K562 (cell line): Measurements from ENCODE around the gene ABLIM1. TPM values are rescaled to one million over a fixed set of nuclear protein-coding genes. Genes with fewer than 3 reads are reported as not detected.
A peak's percentile ranks its signal among the peaks of the same experiment; 100 is the strongest.

Source experiments
- ATAC-seq: fragments of 200-7000 bp; cut with Tn5 transposase; 3 replicates; pipeline ENCODE4 v1.9.1; 2020; ENCODE audit warnings: moderate library complexity
- BruUV-seq: library from RNA; stranded (reverse); fragments of 400-500 nt; replicated peaks from 2 replicates; lab custom pipeline; 2021; lab: Mats Ljungman, UMichigan
- CTCF ChIA-PET: fragments of 300-600 bp; formaldehyde crosslinking; extraction: SDS; loops from one replicate; lab custom pipeline; 2021; ENCODE audit warnings: low intra/inter-chr PET ratio; lab: Yijun Ruan, JAX
- POLR2A ChIA-PET: fragments of 300-600, 350-650 bp; sonication (Branson Sonifier 250); formaldehyde crosslinking; extraction: SDS; loops from one replicate; lab custom pipeline; 2021; ENCODE audit warnings: antibody characterized with exemption, inconsistent platforms; lab: Yijun Ruan, JAX
- DNase-seq, 4 experiments: peaks; one replicate each; pipeline versions ENCODE4 v3.0.0 to v3.0.0-alpha.2; 2011 to 2018; ENCODE audit warnings: low spot score in 3 of 4, mixed read lengths in 3 of 4; ENCODE audit errors: extremely low read depth in 1 of 4
- FAIRE-seq: peaks from 2 replicates; lab custom pipeline; 2011; peaks lifted over from hg19 to GRCh38; lab: Jason Lieb, UNC
- H2AFZ ChIP-seq: 2 replicates; pipeline ENCODE4 v1.6.0; 2011; ENCODE audit warnings: low read depth, low read length, control low read depth, inconsistent platforms
- H3K27ac ChIP-seq: fragments of 200-600 bp; 3 replicates; pipeline ENCODE4 v1.8.0; 2011; ENCODE audit warnings: low read depth, mild to moderate bottlenecking, control low read depth, inconsistent platforms, low read length, moderate library complexity, mixed read lengths; ENCODE audit errors: extremely low read depth
- H3K27me3 ChIP-seq, 2 experiments: fragments of 300-600 bp in 1 of 2; 2 replicates in 1 of 2; 3 replicates in 1 of 2; pipeline versions ENCODE4 v1.6.0 to v1.8.0; 2011; ENCODE audit warnings: inconsistent platforms in 2 of 2, low read length in 2 of 2, mild to moderate bottlenecking in 1 of 2, mixed read lengths in 1 of 2, moderate library complexity in 1 of 2; ENCODE audit not compliant: control insufficient read depth in 2 of 2, insufficient read depth in 2 of 2
- H3K36me3 ChIP-seq: fragments of 300-600 bp; 3 replicates; pipeline ENCODE4 v1.8.0; 2011; ENCODE audit warnings: mild to moderate bottlenecking, low read length, inconsistent platforms; ENCODE audit not compliant: control insufficient read depth, insufficient read depth
- H3K4me1 ChIP-seq, 2 experiments: fragments of 200-600 bp in 1 of 2; replicated peaks in 1 of 2; 2 replicates in 1 of 2; 3 replicates in 1 of 2; pipeline versions ENCODE4 v1.5.1 to v1.8.0; 2011; ENCODE audit warnings: inconsistent platforms in 2 of 2, low read length in 2 of 2, mild to moderate bottlenecking in 1 of 2, mixed read lengths in 1 of 2, moderate library complexity in 1 of 2; ENCODE audit not compliant: control insufficient read depth in 2 of 2, insufficient read depth in 2 of 2
- H3K4me2 ChIP-seq: 2 replicates; pipeline ENCODE4 v1.6.1; 2011; ENCODE audit warnings: low read length, control low read depth, inconsistent platforms, mixed read lengths; ENCODE audit not compliant: insufficient read depth
- H3K4me3 ChIP-seq: fragments of 200-600 bp; sonication (generic), shearing (Covaris generic); 2 replicates; pipeline ENCODE4 v1.5.1; 2016; ENCODE audit warnings: control low read depth, inconsistent platforms
- H3K79me2 ChIP-seq: fragments of 200-600 bp; 3 replicates; pipeline ENCODE4 v1.8.0; 2011; ENCODE audit warnings: low read length, inconsistent platforms; ENCODE audit not compliant: control insufficient read depth, insufficient read depth
- H3K9ac ChIP-seq, 2 experiments: 2 replicates each; pipeline versions ENCODE4 v1.6.0 to v1.6.1; 2011; ENCODE audit warnings: low read depth in 2 of 2, low read length in 2 of 2, control low read depth in 1 of 2, inconsistent platforms in 1 of 2, mild to moderate bottlenecking in 1 of 2, mixed read lengths in 1 of 2; ENCODE audit not compliant: insufficient read depth in 1 of 2
- H3K9me1 ChIP-seq: one replicate; pipeline ENCODE4 v1.6.0; 2011; ENCODE audit warnings: inconsistent platforms, mild to moderate bottlenecking, low read length, moderate library complexity; ENCODE audit not compliant: control insufficient read depth, insufficient read depth
- H3K9me3 ChIP-seq: replicated peaks from 2 replicates; pipeline ENCODE4 v1.5.1; 2011; ENCODE audit warnings: low read depth, low read length, inconsistent platforms; ENCODE audit not compliant: control insufficient read depth, insufficient read depth
- H4K20me1 ChIP-seq: replicated peaks from 2 replicates; pipeline ENCODE4 v1.6.1; 2011; ENCODE audit warnings: low read length, inconsistent platforms, mixed read lengths; ENCODE audit not compliant: control insufficient read depth, insufficient read depth
- CTCFL ChIP-seq: IDR thresholded peaks from 2 replicates; pipeline ENCODE4 v1.6.1; 2011; ENCODE audit warnings: borderline replicate concordance, low read depth, mild to moderate bottlenecking, moderate library complexity, low read length; ENCODE audit not compliant: insufficient read depth, poor library complexity, severe bottlenecking
- DNMT1 ChIP-seq: fragments of 450-650 bp; IDR thresholded peaks from 2 replicates; pipeline ENCODE4 v1.6.1; 2016; ENCODE audit warnings: antibody characterized with exemption, mild to moderate bottlenecking
- EP300 ChIP-seq: IDR thresholded peaks from 2 replicates; pipeline ENCODE4 v1.6.1; 2012; ENCODE audit warnings: low read length, improper control_type of control experiment
- HLTF ChIP-seq: fragments of 450-650 bp; IDR thresholded peaks from 2 replicates; pipeline ENCODE4 v1.6.1; 2016
- L3MBTL2 ChIP-seq: fragments of 450-650 bp; IDR thresholded peaks from 2 replicates; pipeline ENCODE4 v1.6.1; 2016; ENCODE audit warnings: mild to moderate bottlenecking, moderate library complexity
- U2AF2 ChIP-seq: fragments of 200-400 bp; formaldehyde crosslinking; optimal IDR thresholded peaks from 2 replicates; pipeline ENCODE3; 2017; ENCODE audit warnings: low read depth, mild to moderate bottlenecking, low read length
- ZNF551 ChIP-seq: fragments of 250-450 bp; sonication (Bioruptor Pico); IDR thresholded peaks from 2 replicates; pipeline ENCODE4 v1.5.0; 2021; ENCODE audit warnings: mild to moderate bottlenecking, moderate library complexity
- WGBS: fragments of 100-300 bp; shearing (Covaris generic); methylation state at CpG from one replicate; pipeline ENCODE4 v1.1.6; 2016; ENCODE audit warnings: low coverage, mixed read lengths; ENCODE audit not compliant: insufficient coverage; ENCODE audit errors: missing lambda C conversion rate; 5-methylcytosine and 5-hydroxymethylcytosine counted together
- in situ Hi-C: fragments of 300-500 bp; cut with MboI; formaldehyde crosslinking; loops from 4 replicates; pipeline ENCODE4 v1.15.0; 2018; ENCODE audit warnings: inconsistent platforms, mixed read lengths
- intact Hi-C: fragments of 100-400 bp; cut with micrococcal nuclease; formaldehyde crosslinking; loops from 2 replicates; pipeline ENCODE4 v1.14.2; 2022
- polyA plus RNA-seq, 8 experiments: library from polyadenylated mRNA; depleted of rRNA in 4 of 8; stranded (reverse) in 5 of 8; unstranded in 3 of 8; fragments of >200 nt; fragmentation: Nextera tagmentation in 2 of 8; fragmentation: Illumina TruSeq in 1 of 8; extraction: Ambion mirVana in 2 of 8; extraction: Trizol in 1 of 8; gene quantifications; 2 replicates each; pipeline versions ENCODE4 v1.2.1 to v1.2.3, GENCODE V29; 2011 to 2014; ENCODE audit warnings: inconsistent platforms in 1 of 8, missing spikeins in 1 of 8
- total RNA-seq, 7 experiments: library from RNA; depleted of rRNA in 6 of 7; stranded (reverse); fragments of >200 nt in 6 of 7; fragmentation: Illumina TruSeq in 2 of 7; extraction: Trizol in 2 of 7; gene quantifications; 2 replicates each; pipeline versions ENCODE4 v1.2.1 to v1.2.3, GENCODE V29; 2011 to 2021; ENCODE audit warnings: low replicate concordance in 1 of 7
- TF ChIP-seq, protein P1 (sequence below): fragments of 200-800 bp; sonication (Bioruptor generic); IDR thresholded peaks from 2 replicates; pipeline ENCODE4 v1.6.1; 2016; ENCODE audit warnings: missing genetic modification characterization, missing compliant biosample characterization

ABLIM1 gene
- total and polyA plus RNA-seq, 9 of the 15 experiments (the other 6 are each of a cell fraction or from before 2014, with no cell fraction given): 0.07 to 0.49 (median 0.14) TPM; not detected in 6

DNA sequence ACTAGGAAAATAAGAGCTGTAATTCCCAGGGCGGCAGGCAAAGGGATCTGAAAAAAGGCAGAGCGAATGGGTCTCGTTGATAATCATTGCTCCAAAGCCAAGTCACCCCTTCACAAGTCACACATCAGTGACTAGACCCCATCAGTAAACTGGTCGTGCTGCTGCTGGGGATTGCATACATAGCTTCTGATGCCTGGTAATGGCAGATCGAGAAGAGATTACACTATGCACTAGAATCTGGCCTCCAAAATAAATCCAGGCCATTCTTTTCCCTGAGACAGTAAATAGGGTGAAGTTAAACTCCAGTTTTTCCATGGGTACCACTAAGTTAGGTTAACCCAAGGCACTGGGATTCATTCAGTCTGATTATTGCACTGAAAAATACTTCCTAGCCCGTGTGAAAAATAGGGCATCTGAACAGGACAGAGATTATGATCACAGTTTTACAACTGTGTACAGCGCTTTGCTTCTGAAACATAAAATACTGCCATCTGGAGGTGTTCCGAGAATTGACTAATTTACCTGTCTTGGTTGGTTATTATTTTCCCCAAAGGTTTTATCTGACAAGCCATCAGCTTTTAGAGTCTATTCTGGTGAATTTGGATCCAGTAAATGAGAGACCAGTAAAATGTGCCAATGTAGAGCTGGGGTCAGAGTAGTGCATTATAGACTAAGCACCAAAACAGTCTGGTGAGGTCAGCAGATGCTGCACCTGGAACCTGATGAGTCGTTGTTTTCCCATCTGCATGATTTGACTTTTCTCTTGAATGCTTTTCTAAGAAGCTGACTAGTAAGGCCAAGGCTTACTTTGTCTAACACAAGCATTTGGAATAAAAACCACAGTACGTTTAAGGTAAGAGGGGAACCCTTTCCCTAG lies 170.9 kb downstream of the ABLIM1 start:
- no peaks in the 10 kb centered on the region for H3K4me1 ChIP-seq
- H3K4me3 ChIP-seq: no peak overlapping the region
- no peaks in the 10 kb centered on the region for H3K9me3 ChIP-seq
- 3% methylated on average over 10 of the region's 10 CpGs for WGBS
- POLR2A ChIA-PET: no interaction called here
- no peak overlapping the region for H3K4me2 ChIP-seq
- DNase-seq (peak in 1 of 4 experiments; percentile 1), FAIRE-seq (no peak), ATAC-seq (no peak)
- no peak overlapping the region for H3K27ac ChIP-seq
- in situ Hi-C loops (no loop called here), intact Hi-C loops (no loop called here)
- no peaks in the 10 kb centered on the region for H3K36me3 ChIP-seq
- no peak overlapping the region for H3K9ac ChIP-seq
- H3K27me3 ChIP-seq: peaks cover 0 to 10% of the 10 kb centered on the region in 2 experiments; a peak in 2 of 5 replicates
- CTCF ChIA-PET: no interaction called here
- H4K20me1 ChIP-seq: no peaks in the 10 kb centered on the region
- no peaks in the 10 kb centered on the region for H3K9me1 ChIP-seq
- no TSS peak for BruUV-seq
- H2AFZ ChIP-seq: no peak overlapping the region
- no peaks in the 10 kb centered on the region for H3K79me2 ChIP-seq
- TF ChIP-seq EP300 (no peak), U2AF2 (no peak), CTCFL (no peak), DNMT1 (no peak), HLTF (no peak), L3MBTL2 (no peak), ZNF551 (CRISPR knock-in tag) (no peak)
- TF ChIP-seq, protein P1, sequence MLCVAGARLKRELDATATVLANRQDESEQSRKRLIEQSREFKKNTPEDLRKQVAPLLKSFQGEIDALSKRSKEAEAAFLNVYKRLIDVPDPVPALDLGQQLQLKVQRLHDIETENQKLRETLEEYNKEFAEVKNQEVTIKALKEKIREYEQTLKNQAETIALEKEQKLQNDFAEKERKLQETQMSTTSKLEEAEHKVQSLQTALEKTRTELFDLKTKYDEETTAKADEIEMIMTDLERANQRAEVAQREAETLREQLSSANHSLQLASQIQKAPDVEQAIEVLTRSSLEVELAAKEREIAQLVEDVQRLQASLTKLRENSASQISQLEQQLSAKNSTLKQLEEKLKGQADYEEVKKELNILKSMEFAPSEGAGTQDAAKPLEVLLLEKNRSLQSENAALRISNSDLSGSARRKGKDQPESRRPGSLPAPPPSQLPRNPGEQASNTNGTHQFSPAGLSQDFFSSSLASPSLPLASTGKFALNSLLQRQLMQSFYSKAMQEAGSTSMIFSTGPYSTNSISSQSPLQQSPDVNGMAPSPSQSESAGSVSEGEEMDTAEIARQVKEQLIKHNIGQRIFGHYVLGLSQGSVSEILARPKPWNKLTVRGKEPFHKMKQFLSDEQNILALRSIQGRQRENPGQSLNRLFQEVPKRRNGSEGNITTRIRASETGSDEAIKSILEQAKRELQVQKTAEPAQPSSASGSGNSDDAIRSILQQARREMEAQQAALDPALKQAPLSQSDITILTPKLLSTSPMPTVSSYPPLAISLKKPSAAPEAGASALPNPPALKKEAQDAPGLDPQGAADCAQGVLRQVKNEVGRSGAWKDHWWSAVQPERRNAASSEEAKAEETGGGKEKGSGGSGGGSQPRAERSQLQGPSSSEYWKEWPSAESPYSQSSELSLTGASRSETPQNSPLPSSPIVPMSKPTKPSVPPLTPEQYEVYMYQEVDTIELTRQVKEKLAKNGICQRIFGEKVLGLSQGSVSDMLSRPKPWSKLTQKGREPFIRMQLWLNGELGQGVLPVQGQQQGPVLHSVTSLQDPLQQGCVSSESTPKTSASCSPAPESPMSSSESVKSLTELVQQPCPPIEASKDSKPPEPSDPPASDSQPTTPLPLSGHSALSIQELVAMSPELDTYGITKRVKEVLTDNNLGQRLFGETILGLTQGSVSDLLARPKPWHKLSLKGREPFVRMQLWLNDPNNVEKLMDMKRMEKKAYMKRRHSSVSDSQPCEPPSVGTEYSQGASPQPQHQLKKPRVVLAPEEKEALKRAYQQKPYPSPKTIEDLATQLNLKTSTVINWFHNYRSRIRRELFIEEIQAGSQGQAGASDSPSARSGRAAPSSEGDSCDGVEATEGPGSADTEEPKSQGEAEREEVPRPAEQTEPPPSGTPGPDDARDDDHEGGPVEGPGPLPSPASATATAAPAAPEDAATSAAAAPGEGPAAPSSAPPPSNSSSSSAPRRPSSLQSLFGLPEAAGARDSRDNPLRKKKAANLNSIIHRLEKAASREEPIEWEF: no peak
